Duodenal mucosa (tissue), 2 donors: ENCODE results near the gene KDM6A.
"Not testable (repeated sequence)": the region's sequence is repeated elsewhere in the genome, so short reads cannot be mapped to it uniquely, and the experiment has no call there.

Source experiments
- H3K27ac ChIP-seq: one replicate; pipeline ENCODE4 v1.7.0; 2013; ENCODE audit warnings: low read depth, low read length
- H3K27me3 ChIP-seq, 2 donors: one replicate each; pipeline ENCODE4 v1.7.0; 2013; ENCODE audit warnings: low read length in 2 of 2, control low read depth in 1 of 2; ENCODE audit not compliant: insufficient read depth in 2 of 2, control insufficient read depth in 1 of 2
- H3K36me3 ChIP-seq, 2 donors: one replicate each; pipeline ENCODE4 v1.7.0; 2013; ENCODE audit warnings: low read length in 2 of 2, control low read depth in 1 of 2; ENCODE audit not compliant: insufficient read depth in 2 of 2, control insufficient read depth in 1 of 2
- H3K4me1 ChIP-seq, 2 donors: one replicate each; pipeline ENCODE4 v1.7.0; 2013; ENCODE audit warnings: low read length in 2 of 2, control low read depth in 1 of 2; ENCODE audit not compliant: insufficient read depth in 2 of 2, control insufficient read depth in 1 of 2
- H3K4me3 ChIP-seq, 2 donors: one replicate each; pipeline ENCODE4 v1.7.0; 2013; ENCODE audit warnings: low read length in 2 of 2, low read depth in 1 of 2
- H3K9ac ChIP-seq, 2 donors: one replicate each; pipeline ENCODE4 v1.7.0; 2013; ENCODE audit warnings: low read length in 2 of 2, low read depth in 1 of 2
- H3K9me3 ChIP-seq, 2 donors: one replicate each; pipeline ENCODE4 v1.7.0; 2013; ENCODE audit warnings: low read length in 2 of 2, control low read depth in 1 of 2; ENCODE audit not compliant: control insufficient read depth in 1 of 2

The KDM6A gene

DNA sequence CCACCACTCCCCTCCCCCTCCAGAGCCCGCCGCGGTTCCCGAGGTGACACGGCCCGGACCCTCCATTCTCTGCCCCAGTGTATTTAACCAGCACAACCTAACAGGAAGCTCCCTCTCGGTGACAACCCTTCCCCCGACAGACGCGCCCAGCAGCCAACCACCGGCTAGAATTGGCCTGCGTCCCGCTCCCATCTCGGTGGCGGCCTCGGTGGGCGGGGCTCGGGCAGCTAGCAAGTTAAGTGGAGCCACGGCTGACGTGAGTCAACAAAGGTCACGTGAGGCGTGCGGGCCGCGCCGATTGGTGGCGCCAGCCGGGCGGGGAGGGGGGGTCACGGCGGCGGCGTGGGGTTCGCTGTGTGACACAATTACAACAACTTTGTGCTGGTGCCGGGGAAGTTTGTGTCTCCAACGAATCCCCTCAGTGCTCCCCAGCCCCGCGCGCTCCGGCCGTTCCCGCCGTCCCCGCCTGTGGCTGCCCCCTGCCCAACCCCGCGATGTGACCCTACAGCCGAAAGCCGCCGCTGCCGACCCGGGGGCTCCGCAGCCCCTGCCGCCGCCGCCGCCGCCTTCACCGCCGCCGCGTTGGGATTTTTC, at the start of gene KDM6A:
TSS of gene KDM6A (plus strand) at position 368 of the 594 bp plus-strand sequence. CDS start 364 bp downstream, outside the sequence.
- no peaks in the 10 kb centered on the region for H3K36me3 ChIP-seq
- H3K27ac ChIP-seq: peak within 1 kb of the TSS; percentile 95
- peak within 1 kb of the TSS; percentile 69 to 86 for H3K9ac ChIP-seq
- no peaks in the 10 kb centered on the region for H3K9me3 ChIP-seq
- H3K4me1 ChIP-seq: peaks cover 0 to 5% of the 10 kb centered on the region in 2 donors
- no peaks in the 10 kb centered on the region for H3K27me3 ChIP-seq
- H3K4me3 ChIP-seq: peak within 1 kb of the TSS; percentile 79 to 86

GRCh38 chrX:44823193-44823592, 49.8 kb upstream of the KDM6A start:
- not testable (repeated sequence) for H3K36me3 ChIP-seq, H3K4me3 ChIP-seq, H3K4me1 ChIP-seq, H3K27me3 ChIP-seq, H3K9ac ChIP-seq, H3K27ac ChIP-seq, H3K9me3 ChIP-seq

GRCh38 chrX:44828008-44828605, 44.9 kb upstream of the KDM6A start:
- Histone ChIP-seq H3K27me3 (no peaks in the 10 kb centered on the region), H3K9me3 (no peaks in the 10 kb centered on the region), H3K4me1 (peaks cover 0 to 7% of the 10 kb centered on the region in 2 donors), H3K4me3 (no peak overlapping the region), H3K27ac (no peak overlapping the region), H3K9ac (no peak overlapping the region), H3K36me3 (no peaks in the 10 kb centered on the region)

DNA sequence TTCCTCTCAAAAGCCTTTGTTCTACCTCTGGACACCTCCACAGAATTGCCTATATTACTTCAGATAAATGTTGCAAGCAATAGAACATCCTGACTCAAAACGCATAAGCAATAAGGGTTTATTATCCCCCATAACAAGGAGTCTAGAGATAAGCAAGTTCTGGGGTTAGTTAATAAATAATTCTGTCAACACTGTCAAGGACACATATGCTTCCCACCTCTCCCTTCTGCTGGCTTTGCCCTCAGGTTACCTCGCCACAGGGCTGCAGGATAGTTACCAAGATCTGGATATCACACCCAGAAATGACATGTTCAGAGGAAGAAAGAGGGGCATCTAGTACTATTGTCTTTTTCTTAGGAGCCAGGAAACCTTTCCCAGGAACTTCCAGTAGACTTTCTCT, 43.2 kb upstream of the KDM6A start:
- Histone ChIP-seq H3K27me3 (no peaks in the 10 kb centered on the region), H3K9ac (no peak overlapping the region), H3K36me3 (no peaks in the 10 kb centered on the region), H3K4me1 (peaks cover 0 to 7% of the 10 kb centered on the region in 2 donors), H3K9me3 (no peaks in the 10 kb centered on the region), H3K27ac (no peak overlapping the region), H3K4me3 (no peak overlapping the region)

DNA sequence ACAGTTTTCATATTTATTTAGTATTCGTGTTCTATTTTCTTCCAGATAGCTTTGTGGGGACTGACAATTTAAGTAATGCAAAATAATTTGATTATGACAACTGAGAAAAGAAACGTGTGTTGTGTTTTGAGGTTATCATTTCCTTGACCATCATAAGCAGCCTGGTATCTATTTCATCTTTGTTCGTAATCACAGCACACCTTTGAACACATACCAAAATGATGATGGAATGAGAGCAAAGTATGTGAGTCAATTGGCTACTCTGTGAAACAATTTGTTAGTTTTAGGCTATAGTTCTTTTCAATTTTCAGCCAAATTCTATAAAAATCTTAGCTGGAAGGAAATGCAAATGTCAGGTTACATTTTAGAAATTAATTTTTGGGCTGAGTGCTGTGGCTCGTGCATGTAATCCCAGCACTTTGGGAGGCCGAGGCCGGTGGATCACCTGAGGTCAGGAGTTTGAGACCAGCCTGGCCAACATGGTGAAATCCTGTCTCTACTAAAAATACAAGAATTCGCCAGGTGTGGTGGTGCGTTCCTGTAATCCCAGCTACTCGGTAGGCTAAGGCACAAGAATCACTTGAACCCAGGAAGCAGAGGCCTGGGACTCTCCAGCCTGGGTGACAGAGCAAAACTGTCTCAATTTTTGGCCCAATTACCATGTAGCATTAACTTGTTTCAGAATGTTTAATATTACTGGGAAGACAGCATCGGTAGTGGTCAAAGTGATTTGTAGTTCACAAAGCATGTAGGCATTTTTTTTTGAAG, 30.3 kb upstream of the KDM6A start:
- H3K27ac ChIP-seq: no peak overlapping the region
- H3K4me1 ChIP-seq: no peaks in the 10 kb centered on the region
- H3K9ac ChIP-seq: no peak overlapping the region
- H3K36me3 ChIP-seq: no peaks in the 10 kb centered on the region
- H3K9me3 ChIP-seq: no peaks in the 10 kb centered on the region
- no peaks in the 10 kb centered on the region for H3K27me3 ChIP-seq
- H3K4me3 ChIP-seq: no peak overlapping the region

DNA sequence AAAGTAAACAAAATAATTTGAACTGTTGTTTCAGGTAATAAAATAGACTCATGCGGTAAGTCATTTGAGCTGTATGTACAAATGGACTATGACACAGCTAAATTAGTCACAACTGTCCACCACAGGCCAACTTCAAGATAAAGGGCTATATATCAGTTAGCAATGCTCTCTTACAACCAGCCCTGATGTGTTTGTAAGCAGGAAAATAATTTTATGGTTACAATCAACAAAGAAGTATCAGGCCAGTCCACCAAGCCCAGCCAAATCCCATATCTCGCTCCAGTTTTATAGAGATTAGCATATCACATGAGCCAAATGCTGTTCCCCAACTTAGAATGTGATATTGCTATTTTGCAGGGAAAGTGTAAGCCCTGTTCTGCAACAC, 29.7 kb upstream of the KDM6A start:
- Histone ChIP-seq H3K27ac (no peak overlapping the region), H3K9me3 (no peaks in the 10 kb centered on the region), H3K9ac (no peak overlapping the region), H3K4me1 (no peaks in the 10 kb centered on the region), H3K4me3 (no peak overlapping the region), H3K27me3 (no peaks in the 10 kb centered on the region), H3K36me3 (no peaks in the 10 kb centered on the region)

- H3K36me3 ChIP-seq: no peaks in the 10 kb centered on the region
- no peak within 1 kb of the TSS for H3K4me3 ChIP-seq
- H3K9me3 ChIP-seq: no peaks in the 10 kb centered on the region
- H3K9ac ChIP-seq: no peak within 1 kb of the TSS
- no peaks in the 10 kb centered on the region for H3K4me1 ChIP-seq
- no peaks in the 10 kb centered on the region for H3K27me3 ChIP-seq
- H3K27ac ChIP-seq: no peak within 1 kb of the TSS
Measured at GRCh38 chrX:44843753-44844152, 29.2 kb upstream of the KDM6A start, which contains the start of gene DUSP21. Gene DUSP21 (plus strand): TSS chrX:44844021. CDS start chrX:44844133, 112 bp downstream.

GRCh38 chrX:44844204-44844603, 28.8 kb upstream of the KDM6A start:
- H3K36me3 ChIP-seq: no peaks in the 10 kb centered on the region

GRCh38 chrX:44850891-44851290, 22.1 kb upstream of the KDM6A start:
- not testable (repeated sequence) for H3K9me3 ChIP-seq, H3K36me3 ChIP-seq, H3K9ac ChIP-seq, H3K4me1 ChIP-seq, H3K27me3 ChIP-seq, H3K27ac ChIP-seq, H3K4me3 ChIP-seq

More at GRCh38 chrX:44844204-44844603, 28.8 kb upstream of the KDM6A start:
- no peak overlapping the region for H3K9ac ChIP-seq
- no peak overlapping the region for H3K27ac ChIP-seq
- no peak overlapping the region for H3K4me3 ChIP-seq
- no peaks in the 10 kb centered on the region for H3K27me3 ChIP-seq
- no peaks in the 10 kb centered on the region for H3K9me3 ChIP-seq
- H3K4me1 ChIP-seq: no peaks in the 10 kb centered on the region

GRCh38 chrX:44871114-44871645, 1.8 kb upstream of the KDM6A start:
- no peaks in the 10 kb centered on the region for H3K9me3 ChIP-seq
- no peak overlapping the region for H3K27ac ChIP-seq
- H3K9ac ChIP-seq: peak overlapping the region in 1 of 2 donors; percentile 80
- H3K27me3 ChIP-seq: no peaks in the 10 kb centered on the region
- peak overlapping the region; percentile 72 for H3K4me3 ChIP-seq
- no peaks in the 10 kb centered on the region for H3K4me1 ChIP-seq
- H3K36me3 ChIP-seq: no peaks in the 10 kb centered on the region
